HL-60 (cell line): ENCODE data around the gene TMCO4.

Experiments
- CTCF ChIP-seq: IDR thresholded peaks from one replicate; pipeline ENCODE4 v1.5.1; 2011; ENCODE audit warnings: low read length, control low read depth, inconsistent platforms; ENCODE audit not compliant: insufficient read depth
- REST ChIP-seq: IDR thresholded peaks from 2 replicates; pipeline ENCODE4 v1.6.1; 2012; ENCODE audit warnings: low read depth; ENCODE audit not compliant: insufficient replicate concordance

DNA sequence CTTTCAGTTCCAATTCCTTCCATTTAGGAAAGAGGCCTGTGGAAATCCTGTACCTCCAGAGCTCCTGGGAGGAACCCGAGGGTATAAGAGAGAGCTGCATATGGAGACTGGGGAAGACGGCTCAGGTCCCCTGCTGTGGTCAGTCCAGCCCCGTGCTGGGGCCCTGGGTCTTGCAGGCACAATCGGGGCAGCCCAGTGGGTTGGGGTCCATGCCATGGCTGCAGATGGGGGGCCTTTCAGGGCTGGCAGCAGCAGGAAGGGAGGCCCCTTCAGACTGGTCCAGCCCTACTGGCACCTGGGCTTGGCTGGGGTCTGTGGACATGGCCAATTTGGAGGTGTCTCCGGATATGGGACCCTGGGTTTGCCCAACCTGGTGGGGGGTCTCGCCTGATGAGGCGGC is 116.8 kb downstream of the TMCO4 start:
- no peak for TF ChIP-seq CTCF
- TF ChIP-seq REST: no peak
